ENCODE data around the gene RPRD1B. TPM values are rescaled to one million over a fixed set of nuclear protein-coding genes. Genes with fewer than 3 reads are reported as not detected.

The RPRD1B gene
- polyA plus RNA-seq, 3 donors = 3.6 to 12.3 (median 4.7) TPM

- no peak for TF ChIP-seq CTCF (IDR thresholded peaks at IDR 0.05)
- Histone ChIP-seq H3K9ac (ENCODE audit: insufficient read depth, low read length, poor library complexity, severe bottlenecking) (no peak overlapping the region), H3K9me3 (replicated peaks in 1 of 2; ENCODE audit: control insufficient read depth in 1 of 2, insufficient read depth in 1 of 2, low read length in 2 of 2) (no peaks in the 10 kb centered on the region), H2AFZ (ENCODE audit: insufficient read depth, low read depth, low read length, poor library complexity, severe bottlenecking) (no peak overlapping the region), H4K20me1 (ENCODE audit: insufficient read depth, low read length) (no peaks in the 10 kb centered on the region), H3K27me3 (ENCODE audit: control insufficient read depth in 2 of 2, insufficient read depth in 2 of 2, low read length in 2 of 2) (no peaks in the 10 kb centered on the region), H3K36me3 (replicated peaks in 1 of 2; ENCODE audit: control insufficient read depth in 1 of 2, insufficient read depth in 2 of 2, low read length in 2 of 2) (no peaks in the 10 kb centered on the region), H3K4me3 (replicated peaks in 1 of 3; ENCODE audit: low read depth in 2 of 3, low read length in 3 of 3) (no peak overlapping the region), H3K79me2 (ENCODE audit: insufficient read depth, low read length) (no peaks in the 10 kb centered on the region), H3K4me2 (replicated peaks; ENCODE audit: extremely low read depth, low read length, poor library complexity, severe bottlenecking) (no peak overlapping the region), H3K27ac (ENCODE audit: low read depth in 1 of 2, low read length in 2 of 2) (no peak overlapping the region), H3K4me1 (ENCODE audit: control insufficient read depth in 1 of 2, insufficient read depth in 2 of 2, low read length in 2 of 2) (no peaks in the 10 kb centered on the region)
- no peak overlapping the region for H3K27ac Mint-ChIP-seq
- DNase-seq = no peak
- H3K36me3 Mint-ChIP-seq = no peaks in the 10 kb centered on the region
- H3K4me3 Mint-ChIP-seq = no peak overlapping the region
- peaks cover 9% of the 10 kb centered on the region for H3K4me1 Mint-ChIP-seq
- intact Hi-C loops (cut with micrococcal nuclease) = no loop called here
- no peaks in the 10 kb centered on the region for H3K9me3 Mint-ChIP-seq
- H3K27me3 Mint-ChIP-seq (ENCODE audit: low read depth in 3 of 3) = peaks cover 2 to 7% (median 5%) of the 10 kb centered on the region in 3 donors
- WGBS (ENCODE audit: insufficient coverage) = 97% methylated on average over 16 of the region's 19 CpGs
Measured at GRCh38 chr20:38130687-38131587, 97.4 kb downstream of the RPRD1B start.

GRCh38 chr20:38131588-38132121, 98.1 kb downstream of the RPRD1B start:
- H3K4me2 ChIP-seq (replicated peaks; ENCODE audit: extremely low read depth, low read length, poor library complexity, severe bottlenecking) = no peak overlapping the region

More at GRCh38 chr20:38131588-38132121, 98.1 kb downstream of the RPRD1B start:
- no peaks in the 10 kb centered on the region for H3K36me3 ChIP-seq (replicated peaks in 1 of 2; ENCODE audit: control insufficient read depth in 1 of 2, insufficient read depth in 2 of 2, low read length in 2 of 2)
- H3K9me3 ChIP-seq (replicated peaks in 1 of 2; ENCODE audit: control insufficient read depth in 1 of 2, insufficient read depth in 1 of 2, low read length in 2 of 2) = no peaks in the 10 kb centered on the region
- no peaks in the 10 kb centered on the region for H3K27me3 ChIP-seq (ENCODE audit: control insufficient read depth in 2 of 2, insufficient read depth in 2 of 2, low read length in 2 of 2)
- no peak for TF ChIP-seq CTCF (IDR thresholded peaks at IDR 0.05)
- no peaks in the 10 kb centered on the region for H4K20me1 ChIP-seq (ENCODE audit: insufficient read depth, low read length)
- 80% methylated on average over 1 of the region's 3 CpGs for WGBS (ENCODE audit: insufficient coverage)
- Mint-ChIP-seq H3K9me3 (no peaks in the 10 kb centered on the region), H3K27me3 (ENCODE audit: low read depth in 3 of 3) (peaks cover 2 to 7% (median 5%) of the 10 kb centered on the region in 3 donors), H3K4me1 (peaks cover 9% of the 10 kb centered on the region), H3K4me3 (no peak overlapping the region), H3K27ac (no peak overlapping the region), H3K36me3 (no peaks in the 10 kb centered on the region)
- no peaks in the 10 kb centered on the region for H3K4me1 ChIP-seq (ENCODE audit: control insufficient read depth in 1 of 2, insufficient read depth in 2 of 2, low read length in 2 of 2)
- no peak overlapping the region for H2AFZ ChIP-seq (ENCODE audit: insufficient read depth, low read depth, low read length, poor library complexity, severe bottlenecking)
- H3K4me3 ChIP-seq (replicated peaks in 1 of 3; ENCODE audit: low read depth in 2 of 3, low read length in 3 of 3) = no peak overlapping the region
- H3K79me2 ChIP-seq (ENCODE audit: insufficient read depth, low read length) = no peaks in the 10 kb centered on the region
- DNase-seq = no peak
- intact Hi-C loops (cut with micrococcal nuclease) = no loop called here
- H3K27ac ChIP-seq (ENCODE audit: low read depth in 1 of 2, low read length in 2 of 2) = no peak overlapping the region
- H3K9ac ChIP-seq (ENCODE audit: insufficient read depth, low read length, poor library complexity, severe bottlenecking) = no peak overlapping the region
